ENCODE results near the gene TESK2. TPM values are rescaled to one million over a fixed set of nuclear protein-coding genes. Genes with fewer than 3 reads are reported as not detected.

The TESK2 gene
- total and polyA plus RNA-seq, 2 of the 13 experiments (the other 11 are each of a cell fraction or from before 2014, with no cell fraction given), result 5.5 to 9.6 TPM

- Histone ChIP-seq H3K9ac (ENCODE audit: insufficient read depth, low read depth, low read length) (no peak overlapping the region), H3K36me3 (replicated peaks in 1 of 2; ENCODE audit: control insufficient read depth in 1 of 2, insufficient read depth in 2 of 2, low read length in 2 of 2) (no peaks in the 10 kb centered on the region; a peak in 1 of 5 replicates), H2AFZ (ENCODE audit: low read length) (no peak overlapping the region), H3K4me2 (ENCODE audit: low read depth, low read length) (no peak overlapping the region), H3K4me1 (ENCODE audit: insufficient read depth, low read length) (peaks cover 22% of the 10 kb centered on the region), H4K20me1 (ENCODE audit: insufficient read depth, low read length) (no peaks in the 10 kb centered on the region), H3K4me3 (replicated peaks in 1 of 3; ENCODE audit: insufficient read depth in 1 of 3, low read depth in 2 of 3, low read length in 3 of 3) (no peak overlapping the region), H3K79me2 (ENCODE audit: insufficient read depth, low read length) (no peaks in the 10 kb centered on the region), H3K27ac (ENCODE audit: extremely low read length, insufficient read depth, low read length) (no peak overlapping the region), H3K27me3 (ENCODE audit: control insufficient read depth in 1 of 2, insufficient read depth in 2 of 2, low read length in 2 of 2) (no peaks in the 10 kb centered on the region), H3K9me3 (ENCODE audit: low read length) (no peaks in the 10 kb centered on the region)
- BruUV-seq (replicated peaks), result no TSS peak
- no peak for TF ChIP-seq GTF3A (CRISPR knock-in tag; conservative IDR thresholded peaks at IDR 0.05)
- no peak for TF ChIP-seq ZNF782 (CRISPR knock-in tag; IDR thresholded peaks at IDR 0.05; ENCODE audit: borderline replicate concordance)
- TF ChIP-seq PRDM4 (CRISPR knock-in tag; IDR thresholded peaks at IDR 0.05; ENCODE audit: borderline replicate concordance), result no peak
- TF ChIP-seq, protein P1, sequence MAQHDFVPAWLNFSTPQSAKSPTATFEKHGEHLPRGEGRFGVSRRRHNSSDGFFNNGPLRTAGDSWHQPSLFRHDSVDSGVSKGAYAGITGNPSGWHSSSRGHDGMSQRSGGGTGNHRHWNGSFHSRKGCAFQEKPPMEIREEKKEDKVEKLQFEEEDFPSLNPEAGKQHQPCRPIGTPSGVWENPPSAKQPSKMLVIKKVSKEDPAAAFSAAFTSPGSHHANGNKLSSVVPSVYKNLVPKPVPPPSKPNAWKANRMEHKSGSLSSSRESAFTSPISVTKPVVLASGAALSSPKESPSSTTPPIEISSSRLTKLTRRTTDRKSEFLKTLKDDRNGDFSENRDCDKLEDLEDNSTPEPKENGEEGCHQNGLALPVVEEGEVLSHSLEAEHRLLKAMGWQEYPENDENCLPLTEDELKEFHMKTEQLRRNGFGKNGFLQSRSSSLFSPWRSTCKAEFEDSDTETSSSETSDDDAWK (CRISPR knock-in tag; IDR thresholded peaks at IDR 0.05), result no peak
- TF ChIP-seq NFKB2 (CRISPR knock-in tag; IDR thresholded peaks at IDR 0.05; ENCODE audit: borderline replicate concordance), result no peak
- TF ChIP-seq GLI4 (CRISPR knock-in tag; IDR thresholded peaks at IDR 0.05; ENCODE audit: borderline replicate concordance), result no peak
- TF ChIP-seq PHF21A (CRISPR knock-in tag; IDR thresholded peaks at IDR 0.05), result no peak
- no peak for TF ChIP-seq MED8 (CRISPR knock-in tag; IDR thresholded peaks at IDR 0.05; ENCODE audit: insufficient replicate concordance)
- CTCF ChIA-PET (ENCODE audit: low intra/inter-chr PET ratio, low total read pairs), result no interaction called here
- DNase-seq (ENCODE audit: low spot score), result no peak
- 50% methylated on average over 1 of the region's 1 CpG for WGBS (ENCODE audit: low lambda C conversion rate)
- ATAC-seq, result no peak
- in situ Hi-C loops (cut with HindIII; ENCODE audit: extremely low pct_ligation_motif_present, low pct_unique_long_range_greater_than_20kb) (no loop called here), intact Hi-C loops (cut with micrococcal nuclease; ENCODE audit: unreplicated experiment) (loop anchor here (10.0 kb wide), 1 partner anchor 62 kb away; no protein-coding TSS in a partner anchor)
- FAIRE-seq, result no peak
- POLR2A ChIA-PET, result interaction anchor here (1.3 kb wide), 1 partner anchor 44 kb away, joined by 4 read pairs; the partner anchor contains the start of gene TESK2
These were observed 43.9 kb downstream of the TESK2 start for GRCh38 chr1:45446950-45447672.
